Measurements from ENCODE around the gene PTH2. TPM values are rescaled to one million over a fixed set of nuclear protein-coding genes. Genes with fewer than 3 reads are reported as not detected.
"Not testable (repeated sequence)": the region's sequence is repeated elsewhere in the genome, so short reads cannot be mapped to it uniquely, and the experiment has no call there.

PTH2 gene
- total RNA-seq = not detected

GRCh38 chr19:49423071-49423984 is at the start of gene PTH2:
TSS of gene PTH2 (minus strand) at chr19:49423441. CDS start at chr19:49423339, 102 bp downstream.
- DNase-seq = no peak

- DNase-seq = no peak
Observed at GRCh38 chr19:49472936-49473335, 49.7 kb upstream of the PTH2 start.

- no peak for DNase-seq
Observed at GRCh38 chr19:49470615-49470978, 47.4 kb upstream of the PTH2 start.

- peak; percentile 73 for DNase-seq
Observed at GRCh38 chr19:49469828-49470614, 46.8 kb upstream of the PTH2 start.

GRCh38 chr19:49468746-49469447 is 45.7 kb upstream of the PTH2 start:
- peak; percentile 85 for DNase-seq

GRCh38 chr19:49468199-49468598 is 45.0 kb upstream of the PTH2 start:
- no peak for DNase-seq

GRCh38 chr19:49465371-49465770 is 42.1 kb upstream of the PTH2 start:
- no peak for DNase-seq

GRCh38 chr19:49463960-49464740 is 40.9 kb upstream of the PTH2 start:
- DNase-seq = no peak

- no peak for DNase-seq
Observed at GRCh38 chr19:49462492-49462891, 39.3 kb upstream of the PTH2 start.

GRCh38 chr19:49461656-49462055 is 38.4 kb upstream of the PTH2 start:
- no peak for DNase-seq

- DNase-seq = not testable (repeated sequence)
Observed at GRCh38 chr19:49461130-49461529, 37.9 kb upstream of the PTH2 start.

- no peak for DNase-seq
Observed at GRCh38 chr19:49459388-49459787, 36.1 kb upstream of the PTH2 start.

GRCh38 chr19:49458567-49458903 is 35.3 kb upstream of the PTH2 start:
- DNase-seq = no peak

GRCh38 chr19:49456326-49456725 is 33.1 kb upstream of the PTH2 start:
- DNase-seq = no peak

- no peak for DNase-seq
Observed at GRCh38 chr19:49455773-49456172, 32.5 kb upstream of the PTH2 start.

- DNase-seq = no peak
Observed at GRCh38 chr19:49453757-49454240, 30.6 kb upstream of the PTH2 start.

- DNase-seq = peak; percentile 96
Observed at GRCh38 chr19:49453013-49453756, 29.9 kb upstream of the PTH2 start, which contains the start of gene ALDH16A1. TSS of gene ALDH16A1 (plus strand) at chr19:49453225. CDS start at chr19:49453332, 107 bp downstream.

GRCh38 chr19:49451430-49452181 is 28.4 kb upstream of the PTH2 start, which contains the start of gene PIH1D1:
TSS of gene PIH1D1 (minus strand) at chr19:49451814. CDS start at chr19:49451574, 240 bp downstream.
- peak; percentile 92 for DNase-seq

GRCh38 chr19:49450405-49450804 is 27.2 kb upstream of the PTH2 start:
- no peak for DNase-seq

- no peak for DNase-seq
Observed at GRCh38 chr19:49448432-49448786, 25.2 kb upstream of the PTH2 start.

Data from effector CD4-positive, alpha-beta T cell (primary cell).